HFFc6 (cell line): ENCODE data around the gene SYT10. TPM values are rescaled to one million over a fixed set of nuclear protein-coding genes. Genes with fewer than 3 reads are reported as not detected.
"Not testable (repeated sequence)": the region's sequence is repeated elsewhere in the genome, so short reads cannot be mapped to it uniquely, and the experiment has no call there.

ENCODE experiments used
- DNase-seq: peaks from one replicate; pipeline ENCODE4 v3.0.0-alpha.2; 2018
- H3K27ac Mint-ChIP-seq: 2 replicates; pipeline ENCODE4 v1.8.0; 2020; ENCODE audit warnings: mild to moderate bottlenecking, mixed read lengths
- H3K27me3 Mint-ChIP-seq: 2 replicates; pipeline ENCODE4 v1.8.0; 2021; ENCODE audit warnings: mild to moderate bottlenecking, moderate library complexity, mixed read lengths; ENCODE audit not compliant: insufficient read depth
- H3K36me3 Mint-ChIP-seq: 2 replicates; pipeline ENCODE4 v1.8.0; 2021; ENCODE audit warnings: low read depth, mixed read lengths
- H3K4me1 Mint-ChIP-seq: 2 replicates; pipeline ENCODE4 v1.8.0; 2020; ENCODE audit warnings: low read depth, mixed read lengths
- H3K4me3 Mint-ChIP-seq: 2 replicates; pipeline ENCODE4 v1.8.0; 2020; ENCODE audit warnings: mild to moderate bottlenecking, moderate library complexity, mixed read lengths
- H3K9me3 Mint-ChIP-seq: 2 replicates; pipeline ENCODE4 v1.8.0; 2020; ENCODE audit warnings: mild to moderate bottlenecking, mixed read lengths
- total RNA-seq, 6 experiments: library from RNA; stranded (reverse); fragmentation: NEBNext Ultra II Directional; extraction: Animal tissue kit (Norgen Biotek cat#: 25700); gene quantifications; 2 replicates in 1 of 6; 3 replicates in 5 of 6; pipeline ENCODE4 v1.2.3, GENCODE V29; 2021
- TF ChIP-seq, protein P1 (sequence below): fragments of 200-600 bp; sonication (generic); IDR thresholded peaks from 2 replicates; pipeline ENCODE4 v1.5.0; 2021; ENCODE audit warnings: antibody characterized with exemption, mild to moderate bottlenecking

SYT10 gene
- total RNA-seq, 6 experiments from 2014 or later, result not detected

DNA sequence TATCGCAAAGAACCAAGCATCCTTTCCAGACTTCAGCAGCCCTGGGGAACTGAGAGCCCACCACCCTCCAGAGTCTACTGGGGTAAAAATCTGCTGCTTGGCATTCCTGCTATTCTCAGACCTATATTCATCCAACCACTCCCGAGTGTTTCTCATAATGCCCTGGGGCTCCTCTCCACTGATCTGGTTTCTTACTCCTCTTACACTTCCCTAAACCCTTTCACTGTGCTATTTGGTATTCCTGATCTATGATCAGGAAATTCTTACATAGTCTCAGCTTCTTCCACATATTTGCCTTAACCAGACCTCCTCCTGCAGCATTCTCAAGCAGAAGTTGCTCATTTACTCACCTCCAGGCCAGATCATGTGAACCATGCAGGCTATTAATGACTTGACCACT, 82.4 kb downstream of the SYT10 start:
- no peak for DNase-seq
- no peak overlapping the region for H3K4me3 Mint-ChIP-seq
- no peaks in the 10 kb centered on the region for H3K36me3 Mint-ChIP-seq
- H3K4me1 Mint-ChIP-seq, result no peaks in the 10 kb centered on the region
- H3K9me3 Mint-ChIP-seq, result peaks cover 15% of the 10 kb centered on the region
- H3K27me3 Mint-ChIP-seq, result no peaks in the 10 kb centered on the region
- H3K27ac Mint-ChIP-seq, result no peak overlapping the region
- TF ChIP-seq, protein P1, sequence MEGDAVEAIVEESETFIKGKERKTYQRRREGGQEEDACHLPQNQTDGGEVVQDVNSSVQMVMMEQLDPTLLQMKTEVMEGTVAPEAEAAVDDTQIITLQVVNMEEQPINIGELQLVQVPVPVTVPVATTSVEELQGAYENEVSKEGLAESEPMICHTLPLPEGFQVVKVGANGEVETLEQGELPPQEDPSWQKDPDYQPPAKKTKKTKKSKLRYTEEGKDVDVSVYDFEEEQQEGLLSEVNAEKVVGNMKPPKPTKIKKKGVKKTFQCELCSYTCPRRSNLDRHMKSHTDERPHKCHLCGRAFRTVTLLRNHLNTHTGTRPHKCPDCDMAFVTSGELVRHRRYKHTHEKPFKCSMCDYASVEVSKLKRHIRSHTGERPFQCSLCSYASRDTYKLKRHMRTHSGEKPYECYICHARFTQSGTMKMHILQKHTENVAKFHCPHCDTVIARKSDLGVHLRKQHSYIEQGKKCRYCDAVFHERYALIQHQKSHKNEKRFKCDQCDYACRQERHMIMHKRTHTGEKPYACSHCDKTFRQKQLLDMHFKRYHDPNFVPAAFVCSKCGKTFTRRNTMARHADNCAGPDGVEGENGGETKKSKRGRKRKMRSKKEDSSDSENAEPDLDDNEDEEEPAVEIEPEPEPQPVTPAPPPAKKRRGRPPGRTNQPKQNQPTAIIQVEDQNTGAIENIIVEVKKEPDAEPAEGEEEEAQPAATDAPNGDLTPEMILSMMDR, result no peak

DNA sequence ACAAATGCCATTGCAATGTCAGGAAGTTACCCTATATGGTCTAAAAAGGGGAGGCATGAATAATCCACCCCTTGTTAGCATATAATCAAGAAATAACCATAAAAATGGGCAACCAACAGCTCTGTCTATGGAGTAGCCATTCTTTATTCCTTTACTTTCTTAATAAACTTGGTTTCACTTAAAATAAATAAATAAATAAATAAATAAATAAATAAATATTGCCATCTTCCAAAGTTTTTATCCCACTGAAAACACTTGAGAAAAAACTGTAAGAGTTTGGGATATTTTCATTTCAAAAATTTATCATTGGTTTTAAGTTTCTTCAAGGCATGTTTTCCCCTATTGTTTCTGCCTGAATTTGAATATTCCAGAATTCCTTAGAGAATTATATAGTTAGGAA, 89.8 kb downstream of the SYT10 start:
- Mint-ChIP-seq H3K4me1 (no peaks in the 10 kb centered on the region), H3K4me3 (no peak overlapping the region), H3K27me3 (no peaks in the 10 kb centered on the region; the same call in 1 of the 2 replicates), H3K36me3 (peaks cover 4% of the 10 kb centered on the region; the same call in 1 of the 2 replicates), H3K9me3 (peaks cover 43% of the 10 kb centered on the region), H3K27ac (no peak overlapping the region)
- TF ChIP-seq, protein P1, result no peak
- DNase-seq, result no peak

DNA sequence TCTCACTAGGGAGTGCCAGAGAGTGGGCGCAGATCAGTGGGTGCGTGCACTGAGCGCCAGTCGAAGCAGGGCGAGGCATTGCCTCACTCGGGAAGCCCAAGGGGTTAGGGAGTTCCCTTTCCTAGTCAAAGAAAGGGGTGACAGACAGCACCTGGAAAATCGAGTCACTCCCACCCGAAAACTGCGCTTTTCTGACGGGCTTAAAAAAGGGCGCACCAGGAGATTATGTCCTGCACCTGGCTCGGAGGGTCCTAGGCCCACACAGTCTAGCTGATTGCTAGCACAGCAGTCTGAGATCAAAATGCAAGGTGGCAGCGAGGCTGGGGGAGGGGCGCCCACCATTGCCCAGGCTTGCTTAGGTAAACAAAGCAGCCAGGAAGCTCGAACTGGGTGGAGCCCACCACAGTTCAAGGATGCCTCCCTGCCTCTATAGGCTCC, 107.6 kb downstream of the SYT10 start:
- not testable (repeated sequence) for H3K4me3 Mint-ChIP-seq, H3K36me3 Mint-ChIP-seq, DNase-seq, H3K27me3 Mint-ChIP-seq, H3K27ac Mint-ChIP-seq, H3K4me1 Mint-ChIP-seq
- peaks cover 16% of the 10 kb centered on the region for H3K9me3 Mint-ChIP-seq

DNA sequence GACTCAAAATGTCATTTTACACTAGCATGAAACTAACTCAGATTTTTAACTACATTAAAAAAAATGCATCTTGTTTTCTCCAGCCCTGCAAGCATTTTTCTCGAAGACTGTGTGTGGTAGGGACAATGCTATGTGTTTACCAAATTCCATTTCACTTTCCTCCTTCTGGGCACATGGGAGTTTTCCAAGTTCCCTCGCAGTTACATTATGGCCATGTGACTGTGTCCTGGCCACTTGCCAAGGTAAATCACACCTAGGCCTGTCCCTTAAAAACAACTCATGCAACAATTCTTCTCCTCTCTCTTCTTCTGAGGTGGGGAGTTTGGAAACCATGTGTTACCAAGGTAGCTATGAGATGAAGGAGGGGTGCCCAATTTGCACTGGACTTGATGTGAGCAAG, 108.7 kb downstream of the SYT10 start:
- Mint-ChIP-seq H3K4me3 (no peak overlapping the region), H3K36me3 (0 out of 2 replicates have a peak, but pooled peaks cover 3% of the 10 kb centered on the region), H3K9me3 (peaks cover 20% of the 10 kb centered on the region), H3K27ac (no peak overlapping the region), H3K27me3 (no peaks in the 10 kb centered on the region), H3K4me1 (no peaks in the 10 kb centered on the region)
- TF ChIP-seq, protein P1, result no peak
- DNase-seq, result no peak
